GM18505 (cell line): ENCODE measurements around the gene TAF1B.
A peak's percentile ranks its signal among the peaks of the same experiment; 100 is the strongest.
"Not testable (repeated sequence)": the region's sequence is repeated elsewhere in the genome, so short reads cannot be mapped to it uniquely, and the experiment has no call there.

Experiments used
- ATAC-seq: cut with Tn5 transposase; IDR thresholded peaks from one replicate; pipeline ENCODE4 v1.9.1; 2021; ENCODE audit not compliant: unreplicated experiment
- POLR2A ChIP-seq: IDR thresholded peaks from 4 replicates; pipeline ENCODE4 v1.6.1; 2011; ENCODE audit warnings: borderline replicate concordance; ENCODE audit not compliant: insufficient read depth, insufficient read length; ENCODE audit errors: extremely low read depth

TAF1B gene

GRCh38 chr2:9897846-9898245 is 54.6 kb downstream of the TAF1B start:
- no peak for ATAC-seq
- no peak for TF ChIP-seq POLR2A

- no peak for TF ChIP-seq POLR2A
- no peak for ATAC-seq
These were observed 62.1 kb downstream of the TAF1B start for GRCh38 chr2:9905413-9905812.

GRCh38 chr2:9907402-9907801 is 64.1 kb downstream of the TAF1B start:
- TF ChIP-seq POLR2A: no peak
- no peak for ATAC-seq

DNA sequence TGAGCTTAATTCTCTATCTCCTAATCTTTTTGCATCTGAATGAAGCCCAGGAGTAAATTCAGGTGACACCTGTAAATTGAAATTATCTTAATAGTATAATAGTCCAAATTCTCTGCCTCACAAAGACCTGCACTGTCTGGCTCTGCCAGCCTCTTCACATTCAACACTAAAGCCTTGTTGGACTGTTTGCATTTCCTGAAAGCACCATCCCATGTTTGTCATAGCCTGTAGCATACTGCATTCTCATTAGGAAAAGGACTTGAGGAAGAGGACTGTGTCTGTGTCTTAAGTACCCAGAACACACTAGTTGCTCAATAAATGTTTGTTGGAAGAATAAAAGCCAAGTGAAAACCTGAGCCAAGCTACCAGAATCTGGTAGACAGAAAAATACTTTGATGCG is 65.4 kb downstream of the TAF1B start:
- ATAC-seq: no peak
- no peak for TF ChIP-seq POLR2A

- ATAC-seq: no peak
- TF ChIP-seq POLR2A: no peak
These were observed 65.8 kb downstream of the TAF1B start for GRCh38 chr2:9909106-9909505.

DNA sequence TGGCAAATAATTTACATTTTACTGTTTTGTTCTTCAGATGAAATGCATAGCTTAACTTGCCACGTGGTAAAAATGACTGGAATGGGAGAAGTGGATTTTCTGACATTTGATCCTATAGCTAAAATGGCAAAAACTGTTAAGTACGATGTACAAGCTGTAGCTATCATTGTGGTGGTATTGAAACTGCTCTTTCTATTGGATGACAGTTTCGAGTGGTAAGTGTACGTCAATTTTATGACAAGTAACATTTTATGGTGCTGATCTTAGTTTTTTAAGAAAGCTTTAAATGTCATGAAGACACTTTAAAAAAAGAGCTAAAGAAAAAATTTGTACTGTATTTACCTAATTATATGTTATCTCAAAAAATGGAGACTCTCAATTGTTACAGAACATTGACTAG is 67.4 kb downstream of the TAF1B start:
- TF ChIP-seq POLR2A: no peak
- no peak for ATAC-seq

DNA sequence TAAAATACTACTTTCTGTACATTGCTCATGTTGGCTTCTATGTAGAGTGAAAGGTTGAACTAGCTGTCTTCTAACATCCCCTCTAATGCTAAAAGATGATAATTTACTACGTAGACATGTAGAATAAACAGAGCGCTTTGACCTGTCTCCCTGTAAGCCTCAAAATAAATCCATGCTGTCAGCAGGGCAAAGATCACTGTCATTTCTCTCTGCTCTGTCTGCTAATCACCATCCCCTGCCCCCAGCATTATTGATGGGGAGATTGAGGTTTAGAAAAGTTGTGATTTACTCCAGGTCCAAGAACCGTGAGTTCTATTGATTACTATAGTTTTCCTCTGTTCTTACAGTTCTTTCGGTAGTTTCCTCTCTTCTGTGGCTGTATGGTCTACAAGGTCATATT is 69.2 kb downstream of the TAF1B start:
- no peak for ATAC-seq
- no peak for TF ChIP-seq POLR2A

DNA sequence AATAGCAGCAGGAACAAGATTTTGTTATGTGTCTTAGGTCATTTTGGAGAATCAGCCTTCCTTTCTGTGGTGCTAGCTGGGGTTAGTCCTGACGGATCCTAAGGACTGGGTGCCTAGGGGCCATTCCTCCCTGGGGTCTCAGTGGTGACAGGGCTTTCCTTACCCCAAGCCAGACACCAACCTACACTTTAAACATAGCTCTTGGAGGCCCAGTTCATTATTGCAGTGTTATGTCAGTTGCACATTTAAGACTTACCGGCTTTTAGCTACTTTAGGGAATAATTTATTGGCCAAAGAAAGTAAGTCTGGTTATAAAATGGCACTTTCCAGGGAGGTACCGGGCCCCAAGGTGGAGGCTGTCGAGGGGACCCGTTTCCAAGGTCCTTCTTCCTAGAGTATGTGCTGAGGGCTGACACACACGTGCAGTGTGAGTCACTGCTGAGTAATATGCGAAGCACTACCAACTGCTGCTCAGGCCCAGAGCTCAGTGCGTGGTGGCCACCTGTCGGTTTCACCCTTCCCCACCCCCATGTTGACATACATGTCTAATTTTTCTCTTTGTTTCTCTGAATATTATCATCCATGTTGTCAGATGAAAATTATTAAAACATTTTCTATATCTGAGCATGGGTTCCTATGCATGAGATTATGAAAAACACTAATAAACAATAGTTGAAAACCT is 71.3 kb downstream of the TAF1B start:
- peak; percentile 99 for ATAC-seq
- TF ChIP-seq POLR2A: no peak

GRCh38 chr2:9918275-9918674 is 75.0 kb downstream of the TAF1B start:
- TF ChIP-seq POLR2A: no peak
- ATAC-seq: no peak

DNA sequence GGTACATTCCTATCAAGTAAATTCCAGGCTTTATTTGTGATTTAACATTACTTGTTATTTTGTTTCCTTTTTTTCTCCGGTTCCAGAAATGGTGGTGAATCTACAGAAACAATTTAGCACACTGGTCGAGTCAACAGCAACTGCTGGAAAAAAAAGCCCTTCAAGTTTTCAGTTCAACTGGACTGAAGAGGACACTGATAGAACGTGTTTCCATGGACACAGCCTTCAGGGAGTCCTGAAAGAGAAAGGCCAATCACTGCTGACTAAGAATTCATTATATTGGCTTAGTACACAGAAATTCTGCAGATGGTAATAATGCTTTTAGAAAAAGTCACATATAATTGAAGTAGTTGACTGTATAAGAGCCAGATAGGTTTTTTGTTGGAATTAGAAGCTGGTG is 76.2 kb downstream of the TAF1B start:
- TF ChIP-seq POLR2A: no peak
- no peak for ATAC-seq

DNA sequence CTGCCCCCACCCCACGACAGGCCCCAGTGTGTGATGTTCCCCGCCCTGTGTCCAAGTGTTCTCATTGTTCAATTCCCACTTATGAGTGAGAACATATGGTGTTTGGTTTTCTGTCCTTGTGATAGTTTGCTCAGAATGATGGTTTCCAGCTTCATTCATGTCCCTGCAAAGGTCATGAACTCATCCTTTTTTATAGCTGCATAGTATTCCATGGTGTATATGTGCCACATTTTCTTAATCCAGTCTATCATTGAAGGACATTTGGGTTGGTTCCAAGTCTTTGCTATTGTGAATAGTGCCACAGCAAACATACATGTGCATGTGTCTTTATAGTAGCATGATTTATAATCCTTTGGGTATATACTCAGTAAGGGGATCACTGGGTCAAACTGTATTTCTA is 83.7 kb downstream of the TAF1B start:
- ATAC-seq: not testable (repeated sequence)

GRCh38 chr2:9937258-9937657 is 94.0 kb downstream of the TAF1B start:
- TF ChIP-seq POLR2A: no peak
- ATAC-seq: no peak

DNA sequence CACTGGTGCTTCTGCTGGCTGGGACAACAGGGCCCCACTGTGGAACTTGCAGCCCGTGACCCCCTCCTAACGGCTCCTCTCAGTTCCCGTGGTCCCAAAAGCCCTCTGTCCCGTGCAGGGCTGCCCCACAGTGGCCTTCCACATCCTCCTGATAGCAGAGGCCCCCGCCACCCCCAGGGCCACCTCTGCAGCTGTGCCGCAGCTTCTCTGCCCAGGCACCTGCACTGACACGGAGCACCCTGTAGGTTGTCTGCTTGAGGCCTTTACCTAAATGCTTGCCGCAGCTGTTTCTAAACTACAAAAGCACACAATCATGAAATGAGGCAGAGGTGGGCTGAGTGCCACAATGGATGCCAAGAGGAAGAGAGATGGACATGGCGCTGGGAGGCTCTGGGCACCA is 94.7 kb downstream of the TAF1B start:
- TF ChIP-seq POLR2A: no peak
- ATAC-seq: no peak

- no peak for TF ChIP-seq POLR2A
These were observed 96.6 kb downstream of the TAF1B start for GRCh38 chr2:9939587-9940485.

GRCh38 chr2:9941196-9941995 is 98.1 kb downstream of the TAF1B start:
- no peak for ATAC-seq
- no peak for TF ChIP-seq POLR2A

More at GRCh38 chr2:9939587-9940485, 96.6 kb downstream of the TAF1B start:
- no peak for ATAC-seq
